Measurements from ENCODE around the gene SGCA. TPM values are rescaled to one million over a fixed set of nuclear protein-coding genes. Genes with fewer than 3 reads are reported as not detected.

The SGCA gene
- total and polyA plus RNA-seq, 2 of the 8 experiments (the other 6 are each of a cell fraction or from before 2014, with no cell fraction given): 0.12 TPM; not detected in 1

GRCh38 chr17:50145532-50146229 is 20.1 kb upstream of the SGCA start (continued):
- TF ChIP-seq RNF2 (IDR thresholded peaks at IDR 0.05; ENCODE audit: borderline replicate concordance, low read depth, low read length, missing control alignments, poor library complexity, severe bottlenecking) (no peak), NRF1 (IDR thresholded peaks at IDR 0.05; ENCODE audit: low read depth, low read length) (no peak), SIX5 (IDR thresholded peaks at IDR 0.05; ENCODE audit: low read depth, low read length) (no peak), CBX8 (IDR thresholded peaks at IDR 0.05; ENCODE audit: borderline replicate concordance, low read depth, low read length) (no peak), CBX5 (IDR thresholded peaks at IDR 0.05; ENCODE audit: low read depth, low read length) (no peak), TEAD4 (IDR thresholded peaks at IDR 0.05; ENCODE audit: low read depth, low read length) (no peak), CEBPB (IDR thresholded peaks at IDR 0.05; ENCODE audit: low read depth, low read length) (no peak), CTCF (IDR thresholded peaks at IDR 0.05; ENCODE audit: control extremely low read depth in 1 of 3, insufficient read depth in 1 of 3, low read depth in 1 of 3, low read length in 3 of 3) (no peak)
